ENCODE measurements around the gene NEK1. TPM values are rescaled to one million over a fixed set of nuclear protein-coding genes. Genes with fewer than 3 reads are reported as not detected.

NEK1 gene
- total and polyA plus RNA-seq, 2 of the 13 experiments (the other 11 are each of a cell fraction or from before 2014, with no cell fraction given), result 2.9 to 5.4 TPM

DNA sequence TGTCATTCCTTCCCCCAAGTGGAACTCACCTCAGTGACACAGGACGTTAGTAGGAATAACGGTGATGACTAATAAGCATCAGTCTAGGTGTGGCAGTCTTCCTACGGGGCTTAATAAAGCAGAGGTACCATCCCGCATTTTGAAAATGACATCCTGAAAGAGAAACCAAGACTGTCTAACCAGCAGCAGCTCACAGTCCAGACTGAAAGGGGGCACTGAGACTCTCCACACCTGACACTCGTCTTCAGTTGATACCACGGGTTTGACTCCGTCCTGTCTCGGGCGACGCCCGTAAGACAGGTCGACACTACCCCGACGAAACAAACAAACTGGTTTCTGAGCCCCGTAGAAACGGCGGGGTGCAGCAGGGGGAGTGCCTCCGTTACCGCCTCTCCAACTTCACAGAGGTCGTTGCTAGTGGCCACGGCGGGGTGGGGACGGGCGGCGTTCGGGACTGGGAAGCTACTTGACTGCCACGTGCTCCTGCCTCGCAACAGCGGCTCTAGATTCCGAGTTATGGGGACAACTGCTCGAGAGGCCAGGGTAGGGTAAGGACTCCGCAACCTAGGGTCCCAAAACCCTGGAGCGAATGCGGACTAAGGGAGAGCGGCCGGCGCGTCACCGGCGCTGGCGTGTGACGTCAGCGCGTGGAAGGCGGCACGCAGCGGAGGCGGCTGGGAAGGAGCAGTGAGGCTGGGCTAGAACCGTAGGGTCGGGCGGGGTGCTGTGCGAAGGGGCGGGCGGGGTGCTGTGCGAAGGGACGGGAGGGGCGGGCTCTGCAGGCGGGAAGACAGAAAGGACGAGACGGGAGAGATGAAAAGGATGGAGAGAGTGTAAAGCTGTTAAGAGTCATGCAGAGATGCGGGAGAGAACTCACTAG lies at the start of gene NEK1 (continued):
- no peak for TF ChIP-seq SP1 (IDR thresholded peaks at IDR 0.05)
- TF ChIP-seq SP1 (CRISPR knock-in tag; IDR thresholded peaks at IDR 0.05), result no peak
- no peak for TF ChIP-seq HNF4G (IDR thresholded peaks at IDR 0.05; ENCODE audit: borderline replicate concordance, low read depth, low read length)
- 0 out of 2 replicates have a peak, but pooled peaks have one; percentile 44 for TF ChIP-seq HNF4G (CRISPR knock-in tag; IDR thresholded peaks at IDR 0.05; ENCODE audit: borderline replicate concordance, low read depth)
- 0 out of 2 replicates have a peak, but pooled peaks have one; percentile 71 for TF ChIP-seq ZNF564 (CRISPR knock-in tag; IDR thresholded peaks at IDR 0.05)
- no peak for TF ChIP-seq POLR2AphosphoS2 (IDR thresholded peaks at IDR 0.05; ENCODE audit: low read depth, low read length)
- TF ChIP-seq, protein P1, sequence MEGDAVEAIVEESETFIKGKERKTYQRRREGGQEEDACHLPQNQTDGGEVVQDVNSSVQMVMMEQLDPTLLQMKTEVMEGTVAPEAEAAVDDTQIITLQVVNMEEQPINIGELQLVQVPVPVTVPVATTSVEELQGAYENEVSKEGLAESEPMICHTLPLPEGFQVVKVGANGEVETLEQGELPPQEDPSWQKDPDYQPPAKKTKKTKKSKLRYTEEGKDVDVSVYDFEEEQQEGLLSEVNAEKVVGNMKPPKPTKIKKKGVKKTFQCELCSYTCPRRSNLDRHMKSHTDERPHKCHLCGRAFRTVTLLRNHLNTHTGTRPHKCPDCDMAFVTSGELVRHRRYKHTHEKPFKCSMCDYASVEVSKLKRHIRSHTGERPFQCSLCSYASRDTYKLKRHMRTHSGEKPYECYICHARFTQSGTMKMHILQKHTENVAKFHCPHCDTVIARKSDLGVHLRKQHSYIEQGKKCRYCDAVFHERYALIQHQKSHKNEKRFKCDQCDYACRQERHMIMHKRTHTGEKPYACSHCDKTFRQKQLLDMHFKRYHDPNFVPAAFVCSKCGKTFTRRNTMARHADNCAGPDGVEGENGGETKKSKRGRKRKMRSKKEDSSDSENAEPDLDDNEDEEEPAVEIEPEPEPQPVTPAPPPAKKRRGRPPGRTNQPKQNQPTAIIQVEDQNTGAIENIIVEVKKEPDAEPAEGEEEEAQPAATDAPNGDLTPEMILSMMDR (CRISPR knock-in tag; IDR thresholded peaks at IDR 0.05), result peak; percentile 28; the same call in 1 of the 2 replicates
- peak; percentile 87 for TF ChIP-seq ZMYM4 (CRISPR knock-in tag; IDR thresholded peaks at IDR 0.05)
- TF ChIP-seq, protein P2, sequence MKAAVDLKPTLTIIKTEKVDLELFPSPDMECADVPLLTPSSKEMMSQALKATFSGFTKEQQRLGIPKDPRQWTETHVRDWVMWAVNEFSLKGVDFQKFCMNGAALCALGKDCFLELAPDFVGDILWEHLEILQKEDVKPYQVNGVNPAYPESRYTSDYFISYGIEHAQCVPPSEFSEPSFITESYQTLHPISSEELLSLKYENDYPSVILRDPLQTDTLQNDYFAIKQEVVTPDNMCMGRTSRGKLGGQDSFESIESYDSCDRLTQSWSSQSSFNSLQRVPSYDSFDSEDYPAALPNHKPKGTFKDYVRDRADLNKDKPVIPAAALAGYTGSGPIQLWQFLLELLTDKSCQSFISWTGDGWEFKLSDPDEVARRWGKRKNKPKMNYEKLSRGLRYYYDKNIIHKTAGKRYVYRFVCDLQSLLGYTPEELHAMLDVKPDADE (CRISPR knock-in tag; IDR thresholded peaks at IDR 0.05), result no peak
- peak; percentile 48 for TF ChIP-seq ZNF629 (CRISPR knock-in tag; conservative IDR thresholded peaks at IDR 0.05)
- TF ChIP-seq MIER3 (CRISPR knock-in tag; IDR thresholded peaks at IDR 0.05; ENCODE audit: borderline replicate concordance), result peak; percentile 49; the same call in 1 of the 2 replicates
- TF ChIP-seq ZFX (CRISPR knock-in tag; IDR thresholded peaks at IDR 0.05; ENCODE audit: low read depth), result peak; percentile 61
- TF ChIP-seq SIX4 (CRISPR knock-in tag; IDR thresholded peaks at IDR 0.05), result no peak
- TF ChIP-seq, protein P3, sequence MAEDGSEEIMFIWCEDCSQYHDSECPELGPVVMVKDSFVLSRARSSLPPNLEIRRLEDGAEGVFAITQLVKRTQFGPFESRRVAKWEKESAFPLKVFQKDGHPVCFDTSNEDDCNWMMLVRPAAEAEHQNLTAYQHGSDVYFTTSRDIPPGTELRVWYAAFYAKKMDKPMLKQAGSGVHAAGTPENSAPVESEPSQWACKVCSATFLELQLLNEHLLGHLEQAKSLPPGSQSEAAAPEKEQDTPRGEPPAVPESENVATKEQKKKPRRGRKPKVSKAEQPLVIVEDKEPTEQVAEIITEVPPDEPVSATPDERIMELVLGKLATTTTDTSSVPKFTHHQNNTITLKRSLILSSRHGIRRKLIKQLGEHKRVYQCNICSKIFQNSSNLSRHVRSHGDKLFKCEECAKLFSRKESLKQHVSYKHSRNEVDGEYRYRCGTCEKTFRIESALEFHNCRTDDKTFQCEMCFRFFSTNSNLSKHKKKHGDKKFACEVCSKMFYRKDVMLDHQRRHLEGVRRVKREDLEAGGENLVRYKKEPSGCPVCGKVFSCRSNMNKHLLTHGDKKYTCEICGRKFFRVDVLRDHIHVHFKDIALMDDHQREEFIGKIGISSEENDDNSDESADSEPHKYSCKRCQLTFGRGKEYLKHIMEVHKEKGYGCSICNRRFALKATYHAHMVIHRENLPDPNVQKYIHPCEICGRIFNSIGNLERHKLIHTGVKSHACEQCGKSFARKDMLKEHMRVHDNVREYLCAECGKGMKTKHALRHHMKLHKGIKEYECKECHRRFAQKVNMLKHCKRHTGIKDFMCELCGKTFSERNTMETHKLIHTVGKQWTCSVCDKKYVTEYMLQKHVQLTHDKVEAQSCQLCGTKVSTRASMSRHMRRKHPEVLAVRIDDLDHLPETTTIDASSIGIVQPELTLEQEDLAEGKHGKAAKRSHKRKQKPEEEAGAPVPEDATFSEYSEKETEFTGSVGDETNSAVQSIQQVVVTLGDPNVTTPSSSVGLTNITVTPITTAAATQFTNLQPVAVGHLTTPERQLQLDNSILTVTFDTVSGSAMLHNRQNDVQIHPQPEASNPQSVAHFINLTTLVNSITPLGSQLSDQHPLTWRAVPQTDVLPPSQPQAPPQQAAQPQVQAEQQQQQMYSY (CRISPR knock-in tag; IDR thresholded peaks at IDR 0.05), result no peak
- TF ChIP-seq ZNF780A (CRISPR knock-in tag; IDR thresholded peaks at IDR 0.05), result no peak
- no peak for TF ChIP-seq NR1H2 (CRISPR knock-in tag; IDR thresholded peaks at IDR 0.05; ENCODE audit: borderline replicate concordance, low read depth)
- no peak for TF ChIP-seq ZNF775 (CRISPR knock-in tag; IDR thresholded peaks at IDR 0.05; ENCODE audit: borderline replicate concordance)
- no peak for TF ChIP-seq ATAD3A (CRISPR knock-in tag; IDR thresholded peaks at IDR 0.05)
- no peak; the same call in 1 of the 2 replicates for TF ChIP-seq ZNF605 (CRISPR knock-in tag; IDR thresholded peaks at IDR 0.05)
- no peak for TF ChIP-seq TBP (CRISPR knock-in tag; IDR thresholded peaks at IDR 0.05)
- 0 out of 2 replicates have a peak, but pooled peaks have one; percentile 13 for TF ChIP-seq SP2 (CRISPR knock-in tag; IDR thresholded peaks at IDR 0.05)
- TF ChIP-seq ATF7-NPFF (CRISPR knock-in tag; IDR thresholded peaks at IDR 0.05; ENCODE audit: low read depth), result no peak
- no peak for TF ChIP-seq ZNF792 (CRISPR knock-in tag; IDR thresholded peaks at IDR 0.05)
- TF ChIP-seq KDM3A (CRISPR knock-in tag; IDR thresholded peaks at IDR 0.05; ENCODE audit: low read depth), result 0 out of 2 replicates have a peak, but pooled peaks have one; percentile 48
- TF ChIP-seq ZNF136 (CRISPR knock-in tag; IDR thresholded peaks at IDR 0.05; ENCODE audit: low read depth), result 0 out of 2 replicates have a peak, but pooled peaks have one; percentile 37

Measured in HepG2 (cell line).